ENCODE data around the gene SLC39A11.

DNA sequence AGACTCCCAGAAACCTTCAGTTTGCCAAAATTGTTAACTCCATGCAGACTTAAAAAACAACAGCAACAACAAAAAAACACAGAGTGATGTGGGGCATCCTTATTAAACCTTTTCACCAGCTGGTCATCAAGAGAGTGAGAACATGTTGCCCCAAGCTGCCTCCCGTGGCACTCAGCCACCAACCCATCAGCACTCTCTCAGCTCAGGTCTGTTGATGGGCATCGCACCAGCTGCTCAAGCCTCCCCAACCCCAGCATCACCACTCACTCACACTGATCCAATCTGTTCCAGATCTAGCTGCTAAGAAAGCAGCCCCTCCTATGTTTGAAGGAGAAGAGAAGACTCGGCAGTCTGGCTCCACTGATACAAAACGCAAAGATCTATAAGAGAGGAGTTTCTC, 46.8 kb downstream of the SLC39A11 start:
- TF ChIP-seq, protein P1, sequence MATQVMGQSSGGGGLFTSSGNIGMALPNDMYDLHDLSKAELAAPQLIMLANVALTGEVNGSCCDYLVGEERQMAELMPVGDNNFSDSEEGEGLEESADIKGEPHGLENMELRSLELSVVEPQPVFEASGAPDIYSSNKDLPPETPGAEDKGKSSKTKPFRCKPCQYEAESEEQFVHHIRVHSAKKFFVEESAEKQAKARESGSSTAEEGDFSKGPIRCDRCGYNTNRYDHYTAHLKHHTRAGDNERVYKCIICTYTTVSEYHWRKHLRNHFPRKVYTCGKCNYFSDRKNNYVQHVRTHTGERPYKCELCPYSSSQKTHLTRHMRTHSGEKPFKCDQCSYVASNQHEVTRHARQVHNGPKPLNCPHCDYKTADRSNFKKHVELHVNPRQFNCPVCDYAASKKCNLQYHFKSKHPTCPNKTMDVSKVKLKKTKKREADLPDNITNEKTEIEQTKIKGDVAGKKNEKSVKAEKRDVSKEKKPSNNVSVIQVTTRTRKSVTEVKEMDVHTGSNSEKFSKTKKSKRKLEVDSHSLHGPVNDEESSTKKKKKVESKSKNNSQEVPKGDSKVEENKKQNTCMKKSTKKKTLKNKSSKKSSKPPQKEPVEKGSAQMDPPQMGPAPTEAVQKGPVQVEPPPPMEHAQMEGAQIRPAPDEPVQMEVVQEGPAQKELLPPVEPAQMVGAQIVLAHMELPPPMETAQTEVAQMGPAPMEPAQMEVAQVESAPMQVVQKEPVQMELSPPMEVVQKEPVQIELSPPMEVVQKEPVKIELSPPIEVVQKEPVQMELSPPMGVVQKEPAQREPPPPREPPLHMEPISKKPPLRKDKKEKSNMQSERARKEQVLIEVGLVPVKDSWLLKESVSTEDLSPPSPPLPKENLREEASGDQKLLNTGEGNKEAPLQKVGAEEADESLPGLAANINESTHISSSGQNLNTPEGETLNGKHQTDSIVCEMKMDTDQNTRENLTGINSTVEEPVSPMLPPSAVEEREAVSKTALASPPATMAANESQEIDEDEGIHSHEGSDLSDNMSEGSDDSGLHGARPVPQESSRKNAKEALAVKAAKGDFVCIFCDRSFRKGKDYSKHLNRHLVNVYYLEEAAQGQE (IDR thresholded peaks at IDR 0.05): no peak
- no peak for TF ChIP-seq YY1 (IDR thresholded peaks at IDR 0.05)
